Neuronal stem cell (in vitro differentiated cells): Measurements from ENCODE around the gene NTSR1.

Experiments
- DNase-seq: peaks from one replicate; pipeline ENCODE4 v3.0.0-alpha.2; 2013; ENCODE audit warnings: low spot score
- H2AFZ ChIP-seq: one replicate; pipeline ENCODE4 v1.6.1; 2013; ENCODE audit warnings: mild to moderate bottlenecking, low read length, inconsistent platforms
- H2AK5ac ChIP-seq: 2 replicates; pipeline ENCODE4 v1.6.1; 2013; ENCODE audit warnings: low read depth, mild to moderate bottlenecking, inconsistent platforms, low read length, moderate library complexity, mixed read lengths
- H2BK120ac ChIP-seq: 2 replicates; pipeline ENCODE4 v1.6.1; 2013; ENCODE audit warnings: low read depth, mild to moderate bottlenecking, inconsistent platforms, low read length, moderate library complexity, mixed read lengths
- H2BK12ac ChIP-seq: one replicate; pipeline ENCODE4 v1.6.1; 2013; ENCODE audit warnings: low read length, inconsistent platforms
- H2BK15ac ChIP-seq: 2 replicates; pipeline ENCODE4 v1.6.1; 2013; ENCODE audit warnings: mild to moderate bottlenecking, low read length, inconsistent platforms, mixed read lengths
- H2BK5ac ChIP-seq: one replicate; pipeline ENCODE4 v1.6.1; 2013; ENCODE audit warnings: inconsistent platforms, mild to moderate bottlenecking, low read length, moderate library complexity
- H3K14ac ChIP-seq: one replicate; pipeline ENCODE4 v1.6.1; 2013; ENCODE audit warnings: low read length, inconsistent platforms
- H3K18ac ChIP-seq: 2 replicates; pipeline ENCODE4 v1.6.1; 2013; ENCODE audit warnings: low read length, inconsistent platforms
- H3K23ac ChIP-seq: 2 replicates; pipeline ENCODE4 v1.6.1; 2013; ENCODE audit warnings: low read depth, mild to moderate bottlenecking, mixed read lengths, low read length, inconsistent platforms; ENCODE audit not compliant: poor library complexity
- H3K27ac ChIP-seq: replicated peaks from 3 replicates; pipeline ENCODE4 v1.5.1; 2013; ENCODE audit warnings: low read length, inconsistent platforms
- H3K27me3 ChIP-seq, 3 experiments: 2 replicates each; pipeline ENCODE4 v1.6.1; 2013; ENCODE audit warnings: low read length in 3 of 3, mild to moderate bottlenecking in 2 of 3, inconsistent platforms in 1 of 3, low read depth in 1 of 3, mixed read lengths in 1 of 3, moderate library complexity in 1 of 3; ENCODE audit not compliant: control insufficient read depth in 3 of 3, insufficient read depth in 3 of 3
- H3K36me3 ChIP-seq, 2 donors: replicated peaks in 1 of 2; 2 replicates each; pipeline ENCODE4 v1.6.1; 2013; ENCODE audit warnings: low read length in 2 of 2; ENCODE audit not compliant: control insufficient read depth in 2 of 2, insufficient read depth in 2 of 2
- H3K4ac ChIP-seq: 2 replicates; pipeline ENCODE4 v1.6.1; 2013; ENCODE audit warnings: inconsistent platforms, mild to moderate bottlenecking, low read length, moderate library complexity
- H3K4me1 ChIP-seq, 2 donors: 1 replicate in 1 of 2; 2 replicates in 1 of 2; pipeline ENCODE4 v1.6.1; 2013; ENCODE audit warnings: low read length in 2 of 2, low read depth in 1 of 2; ENCODE audit not compliant: control insufficient read depth in 2 of 2, insufficient read depth in 1 of 2
- H3K4me2 ChIP-seq: one replicate; pipeline ENCODE4 v1.6.1; 2013; ENCODE audit warnings: mild to moderate bottlenecking, low read length, inconsistent platforms; ENCODE audit not compliant: insufficient read depth, poor library complexity, severe bottlenecking
- H3K4me3 ChIP-seq, 2 donors: 2 replicates each; pipeline ENCODE4 v1.5.1; 2013; ENCODE audit warnings: low read length in 2 of 2, mild to moderate bottlenecking in 2 of 2, inconsistent platforms in 1 of 2, moderate library complexity in 1 of 2
- H3K79me1 ChIP-seq: one replicate; pipeline ENCODE4 v1.6.1; 2013; ENCODE audit warnings: low read depth, mild to moderate bottlenecking, inconsistent platforms, low read length, moderate library complexity
- H3K9ac ChIP-seq: one replicate; pipeline ENCODE4 v1.6.1; 2013; ENCODE audit warnings: mild to moderate bottlenecking, low read depth, low read length, inconsistent platforms; ENCODE audit not compliant: poor library complexity
- H3K9me3 ChIP-seq, 2 donors: replicated peaks in 1 of 2; 2 replicates each; pipeline versions ENCODE3 to v1.6.1; 2013; ENCODE audit warnings: low read length in 2 of 2, mild to moderate bottlenecking in 2 of 2, inconsistent platforms in 1 of 2, low read depth in 1 of 2, mixed read lengths in 1 of 2, moderate library complexity in 1 of 2; ENCODE audit not compliant: control insufficient read depth in 2 of 2, insufficient read depth in 1 of 2
- H4K8ac ChIP-seq: one replicate; pipeline ENCODE4 v1.6.1; 2013; ENCODE audit warnings: low read depth, mild to moderate bottlenecking, inconsistent platforms, low read length, moderate library complexity
- H4K91ac ChIP-seq: one replicate; pipeline ENCODE4 v1.6.1; 2013; ENCODE audit warnings: low read length, low read depth, mild to moderate bottlenecking, inconsistent platforms; ENCODE audit not compliant: poor library complexity
- WGBS, 2 donors: extraction: QIAGEN DNeasy Blood & Tissue Kit; methylation state at CpG; one replicate each; pipeline ENCODE4 v1.1.7; 2013; ENCODE audit warnings: missing lambda C conversion rate in 2 of 2, mixed read lengths in 1 of 2; ENCODE audit not compliant: insufficient read length in 2 of 2, insufficient replicate concordance in 1 of 2; ENCODE audit errors: extremely low coverage in 2 of 2; 5-methylcytosine and 5-hydroxymethylcytosine counted together

NTSR1 gene

DNA sequence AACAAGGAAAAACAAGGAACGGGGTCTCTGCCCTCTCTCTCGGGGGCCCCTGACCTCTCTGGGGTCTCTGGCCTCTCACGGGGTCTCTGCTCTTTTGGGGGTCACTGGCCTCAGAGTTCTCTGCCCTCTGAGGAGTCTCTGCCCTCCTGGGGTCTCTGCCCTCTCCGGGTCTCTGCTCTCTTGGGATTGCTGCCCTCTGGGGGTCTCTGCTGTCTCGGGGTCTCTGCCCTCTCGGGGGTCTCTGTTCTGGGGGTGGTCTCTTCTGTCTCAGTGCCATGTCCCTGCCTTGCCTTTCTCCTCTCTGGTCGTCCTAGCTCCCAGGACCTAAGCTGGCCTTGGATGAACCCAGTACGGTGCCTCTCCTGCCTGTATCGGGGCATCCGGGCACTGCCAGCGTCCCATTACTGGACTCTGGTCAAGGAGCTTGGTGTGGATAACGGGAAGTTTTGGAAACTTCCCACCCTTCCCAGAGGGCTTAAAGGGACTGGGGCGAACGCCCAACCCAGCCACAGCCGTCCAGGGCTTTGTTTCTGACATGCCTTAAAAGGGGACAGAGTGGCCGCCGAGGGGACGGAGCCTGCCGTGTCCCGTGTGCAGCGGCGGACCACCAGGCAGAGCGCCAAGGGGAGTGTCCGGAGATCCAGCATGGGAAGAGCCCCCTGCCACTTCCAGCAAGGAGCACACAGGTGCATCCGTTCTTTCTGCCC is 62.9 kb downstream of the NTSR1 start:
- no CpG with 5 or more reads among the region's 25 CpGs for WGBS, 2 donors
- H2AK5ac ChIP-seq: peak overlapping the region; percentile 16
- H3K27ac ChIP-seq: no peak overlapping the region
- no peak overlapping the region for H3K14ac ChIP-seq
- H2AFZ ChIP-seq: no peak overlapping the region
- H3K9ac ChIP-seq: no peak overlapping the region
- no peak overlapping the region for H2BK120ac ChIP-seq
- DNase-seq: no peak
- H3K4ac ChIP-seq: no peak overlapping the region
- H3K4me1 ChIP-seq: peaks cover 13 to 40% of the 10 kb centered on the region in 2 donors
- H2BK12ac ChIP-seq: peak overlapping the region; percentile 32
- no peak overlapping the region for H3K4me2 ChIP-seq
- H3K36me3 ChIP-seq: no peaks in the 10 kb centered on the region
- peaks cover 0 to 26% (median 2%) of the 10 kb centered on the region in 3 experiments for H3K27me3 ChIP-seq
- peaks cover 2% of the 10 kb centered on the region for H3K79me1 ChIP-seq
- peak overlapping the region; percentile 94 for H2BK15ac ChIP-seq
- H3K4me3 ChIP-seq: no peak overlapping the region
- H4K91ac ChIP-seq: no peak overlapping the region
- no peak overlapping the region for H4K8ac ChIP-seq
- peak overlapping the region; percentile 52 for H3K18ac ChIP-seq
- peak overlapping the region; percentile 42 for H2BK5ac ChIP-seq
- no peak overlapping the region for H3K23ac ChIP-seq
- peaks cover 0 to under 1% of the 10 kb centered on the region in 2 donors for H3K9me3 ChIP-seq

DNA sequence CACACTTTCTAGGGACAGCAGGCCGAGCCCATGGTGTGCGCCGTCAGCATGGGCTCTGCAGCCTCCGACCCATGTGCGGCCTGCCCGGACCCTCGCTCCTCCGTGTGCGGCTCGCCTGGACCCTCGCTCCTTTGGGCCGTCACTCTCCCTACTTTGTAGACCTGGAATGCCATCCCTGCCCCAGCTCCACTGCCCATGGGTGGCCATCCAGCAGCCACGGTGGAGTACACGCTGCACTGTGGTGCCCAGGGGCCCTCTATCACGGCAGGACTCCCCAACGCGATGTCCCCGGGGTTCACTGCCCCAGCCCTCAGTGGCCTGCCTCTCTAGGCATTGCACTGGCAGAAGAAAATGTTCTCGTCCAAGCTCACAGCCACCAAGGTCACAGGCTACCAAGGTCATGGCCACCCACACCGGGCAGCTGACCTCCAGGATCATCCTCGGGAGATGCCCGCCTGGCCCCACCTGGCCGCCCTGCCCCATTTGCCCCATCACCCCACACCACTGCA is 63.5 kb downstream of the NTSR1 start:
- Histone ChIP-seq H3K9ac (no peak overlapping the region), H3K4me1 (peaks cover 14 to 40% of the 10 kb centered on the region in 2 donors)
- DNase-seq: no peak

DNA sequence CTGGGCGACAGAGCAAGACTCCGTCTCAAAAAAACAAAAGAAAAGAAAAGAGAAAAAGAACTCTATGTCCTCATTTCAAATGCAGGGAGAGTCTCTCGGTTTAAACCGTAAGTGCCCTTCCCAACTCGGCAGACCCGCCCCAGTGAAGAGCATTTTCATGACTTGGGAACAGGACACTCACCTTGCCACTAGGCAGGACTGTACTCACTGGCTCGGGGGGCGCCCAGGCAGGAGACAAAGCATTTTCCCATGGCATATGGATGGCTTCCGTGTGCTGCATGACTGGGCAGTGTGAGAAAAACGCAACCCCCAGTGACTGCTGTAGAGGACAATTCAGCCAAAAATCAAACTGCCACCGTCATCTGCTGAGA is 64.0 kb downstream of the NTSR1 start:
- WGBS, 2 donors: no CpG with 5 or more reads among the region's 11 CpGs
- peaks cover 0 to 26% (median 2%) of the 10 kb centered on the region in 3 experiments for H3K27me3 ChIP-seq
- H3K4me1 ChIP-seq: peaks cover 14 to 40% of the 10 kb centered on the region in 2 donors
- no peak for DNase-seq
- no peak overlapping the region for H3K4ac ChIP-seq
- H3K27ac ChIP-seq: no peak overlapping the region
- peak overlapping the region; percentile 0 for H2BK15ac ChIP-seq
- no peak overlapping the region for H2BK12ac ChIP-seq
- H3K9me3 ChIP-seq: peaks cover 0 to 2% of the 10 kb centered on the region in 2 donors
- H3K9ac ChIP-seq: no peak overlapping the region
- H3K14ac ChIP-seq: no peak overlapping the region
- H3K4me2 ChIP-seq: no peak overlapping the region
- H3K18ac ChIP-seq: no peak overlapping the region
- H2BK5ac ChIP-seq: no peak overlapping the region
- peak overlapping the region; percentile 60 for H2AFZ ChIP-seq
- H4K91ac ChIP-seq: no peak overlapping the region
- H4K8ac ChIP-seq: no peak overlapping the region
- H3K4me3 ChIP-seq: no peak overlapping the region
- no peak overlapping the region for H2BK120ac ChIP-seq
- H3K79me1 ChIP-seq: peaks cover 3% of the 10 kb centered on the region
- H3K36me3 ChIP-seq: no peaks in the 10 kb centered on the region
- peak overlapping the region; percentile 16 for H2AK5ac ChIP-seq
- no peak overlapping the region for H3K23ac ChIP-seq

More for the DNA sequence above, 63.5 kb downstream of the NTSR1 start:
- Histone ChIP-seq H3K14ac (no peak overlapping the region), H2BK12ac (peak overlapping the region; percentile 32), H3K9me3 (peaks cover 0 to 2% of the 10 kb centered on the region in 2 donors), H2BK120ac (no peak overlapping the region), H3K36me3 (no peaks in the 10 kb centered on the region), H3K4me2 (no peak overlapping the region), H3K27me3 (peaks cover 0 to 26% (median 2%) of the 10 kb centered on the region in 3 experiments), H4K8ac (no peak overlapping the region), H2BK15ac (peak overlapping the region; percentile 94), H3K79me1 (peaks cover 2% of the 10 kb centered on the region), H4K91ac (no peak overlapping the region), H2AFZ (no peak overlapping the region), H3K23ac (no peak overlapping the region), H2BK5ac (peak overlapping the region; percentile 42), H3K27ac (no peak overlapping the region), H3K4ac (no peak overlapping the region), H3K4me3 (no peak overlapping the region), H2AK5ac (peak overlapping the region; percentile 16), H3K18ac (peak overlapping the region; percentile 52)
- no CpG with 5 or more reads among the region's 23 CpGs for WGBS, 2 donors

DNA sequence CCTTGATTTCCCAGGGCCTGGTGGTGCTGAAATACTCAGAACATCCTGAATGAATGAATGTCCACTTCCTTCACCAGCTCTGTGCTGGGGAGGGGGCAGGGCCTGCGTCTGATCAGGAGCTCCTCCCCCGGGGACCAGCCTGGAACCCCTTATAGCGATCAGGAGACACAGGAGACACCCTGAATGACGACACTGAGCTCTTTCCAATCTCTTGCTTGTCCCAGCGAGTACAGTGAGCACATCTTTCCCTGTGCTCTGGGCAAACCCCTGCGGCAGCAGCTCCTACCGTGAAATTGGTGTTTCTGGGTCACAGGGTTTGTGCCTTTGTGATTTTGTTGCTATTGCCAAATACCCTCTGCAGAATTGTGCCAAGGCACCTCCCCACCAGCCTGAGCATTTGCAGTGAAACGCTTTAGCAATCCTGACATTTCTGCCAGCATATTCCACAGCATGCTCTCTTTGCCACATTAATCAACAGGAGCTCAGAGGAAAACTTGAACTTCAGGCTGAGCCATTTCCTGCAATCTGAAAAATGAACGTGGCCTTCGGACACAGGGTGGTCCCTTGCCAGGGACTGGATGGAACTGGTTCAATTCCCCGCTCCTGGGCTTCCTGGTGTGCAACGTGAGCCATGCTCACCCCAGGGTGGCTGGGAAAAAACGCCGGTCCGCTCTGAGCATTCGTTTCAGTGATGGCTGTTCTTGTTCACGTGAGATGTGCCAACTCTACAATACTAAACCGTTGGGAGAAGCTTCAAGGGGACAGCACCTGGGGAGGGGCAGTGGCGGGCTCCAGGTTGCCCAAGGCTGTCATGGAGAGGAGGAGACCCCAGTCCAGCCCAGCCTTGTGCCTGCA is 64.6 kb downstream of the NTSR1 start:
- Histone ChIP-seq H2BK12ac (no peak overlapping the region), H4K8ac (no peak overlapping the region), H4K91ac (no peak overlapping the region), H2BK5ac (no peak overlapping the region), H2BK120ac (no peak overlapping the region), H3K18ac (no peak overlapping the region), H3K4me1 (peaks cover 12 to 35% of the 10 kb centered on the region in 2 donors), H2BK15ac (peak overlapping the region; percentile 0), H3K4me3 (no peak overlapping the region), H2AFZ (peak overlapping the region; percentile 60), H3K9me3 (peaks cover 0 to 2% of the 10 kb centered on the region in 2 donors), H3K14ac (no peak overlapping the region), H3K27ac (no peak overlapping the region), H3K9ac (no peak overlapping the region), H2AK5ac (peak overlapping the region; percentile 54), H3K36me3 (no peaks in the 10 kb centered on the region), H3K4me2 (no peak overlapping the region), H3K23ac (no peak overlapping the region), H3K4ac (no peak overlapping the region), H3K27me3 (peaks cover 0 to 26% (median 0%) of the 10 kb centered on the region in 3 experiments), H3K79me1 (peaks cover 4% of the 10 kb centered on the region)
- DNase-seq: no peak
- WGBS, 2 donors: no CpG with 5 or more reads among the region's 19 CpGs
